Measurements from ENCODE around the gene COL21A1.
"Not testable (repeated sequence)": the region's sequence is repeated elsewhere in the genome, so short reads cannot be mapped to it uniquely, and the experiment has no call there.

Gene COL21A1

DNA sequence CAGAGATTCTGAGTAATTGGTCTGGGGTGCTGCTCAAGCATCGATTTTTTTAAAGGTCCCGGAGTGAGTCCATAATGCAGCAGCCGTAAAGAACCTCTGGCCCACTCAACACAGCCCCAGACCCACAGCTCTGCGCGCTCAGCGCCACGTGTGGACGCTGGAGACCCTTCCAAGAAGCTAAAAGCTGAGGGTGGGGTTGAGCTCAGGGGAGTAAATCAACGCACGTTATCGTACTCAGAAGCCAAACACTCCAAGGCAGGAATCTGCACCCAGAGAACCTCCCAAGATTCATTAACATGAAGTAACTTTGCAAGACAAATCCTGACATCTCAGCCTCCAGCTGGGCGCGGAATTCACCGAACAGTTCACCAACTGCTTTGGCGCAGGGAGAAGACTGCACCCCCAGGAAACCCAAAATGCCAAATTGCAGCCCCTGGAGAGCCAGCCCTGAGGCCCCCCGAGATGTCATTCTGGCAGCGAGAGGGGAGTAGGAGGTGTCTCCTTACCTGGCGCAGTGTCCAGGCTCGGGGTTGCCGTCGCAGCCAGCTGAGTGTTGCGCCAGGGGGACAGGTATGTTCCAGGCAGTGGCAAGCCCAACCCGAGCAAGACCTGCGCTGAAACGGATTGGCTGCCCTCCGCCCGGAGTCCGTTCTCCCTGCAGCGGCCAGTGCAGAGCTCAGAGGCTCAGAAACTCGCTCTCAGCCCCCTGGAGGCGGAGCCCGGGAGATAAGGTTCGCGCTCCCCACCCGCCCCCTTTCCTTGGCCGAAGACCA lies at the start of gene COL21A1:
Gene COL21A1, minus strand, starts transcription at position 700 of the 773 bp plus-strand sequence. CDS start 64,962 bp downstream, outside the sequence.
- DNase-seq: no peak

- DNase-seq: no peak
These were observed 46.4 kb upstream of the COL21A1 start for GRCh38 chr6:56293781-56294180.

GRCh38 chr6:56292505-56293181 lies 45.3 kb upstream of the COL21A1 start:
- no peak for DNase-seq

GRCh38 chr6:56291302-56291917 lies 44.0 kb upstream of the COL21A1 start:
- DNase-seq: no peak

DNA sequence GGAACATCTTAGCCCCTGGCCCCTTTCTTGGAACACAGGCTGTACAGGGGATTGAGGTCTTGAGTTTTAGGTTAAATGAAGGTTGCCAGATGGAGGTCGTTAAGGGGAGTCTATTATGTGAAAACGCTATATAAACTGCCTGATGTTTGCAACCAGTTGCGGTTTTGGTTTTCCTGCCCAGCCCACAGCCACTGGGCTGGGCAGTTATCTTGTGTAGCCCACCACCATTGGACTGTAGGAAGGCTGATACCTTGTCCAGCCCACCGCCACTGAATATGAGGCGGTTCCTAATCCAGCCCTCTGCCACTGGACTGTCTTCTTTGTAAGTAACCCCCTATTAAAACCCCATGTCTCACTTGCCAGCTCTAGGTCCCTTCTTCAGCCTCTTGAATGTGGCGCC lies 42.3 kb upstream of the COL21A1 start:
- DNase-seq: no peak

GRCh38 chr6:56288347-56288746 lies 41.0 kb upstream of the COL21A1 start:
- DNase-seq: no peak

DNA sequence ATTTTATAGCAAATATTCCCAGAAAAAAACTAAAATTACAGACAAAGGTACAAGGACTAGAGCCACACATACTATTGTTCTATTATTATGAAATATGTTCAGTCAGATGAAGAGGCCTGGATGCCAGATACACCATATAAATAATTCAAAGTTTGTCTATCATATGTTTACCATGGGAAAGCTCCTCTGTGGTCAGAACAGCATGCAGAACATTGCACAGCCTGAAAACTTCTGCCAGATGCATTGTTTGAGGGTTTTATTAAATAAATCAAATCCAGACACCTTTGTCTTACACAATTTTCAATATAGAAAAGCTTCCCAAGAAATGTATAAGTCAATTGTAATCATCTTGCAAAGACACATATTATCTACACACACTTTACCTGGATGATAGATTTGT lies 35.0 kb upstream of the COL21A1 start:
- DNase-seq: no peak

DNA sequence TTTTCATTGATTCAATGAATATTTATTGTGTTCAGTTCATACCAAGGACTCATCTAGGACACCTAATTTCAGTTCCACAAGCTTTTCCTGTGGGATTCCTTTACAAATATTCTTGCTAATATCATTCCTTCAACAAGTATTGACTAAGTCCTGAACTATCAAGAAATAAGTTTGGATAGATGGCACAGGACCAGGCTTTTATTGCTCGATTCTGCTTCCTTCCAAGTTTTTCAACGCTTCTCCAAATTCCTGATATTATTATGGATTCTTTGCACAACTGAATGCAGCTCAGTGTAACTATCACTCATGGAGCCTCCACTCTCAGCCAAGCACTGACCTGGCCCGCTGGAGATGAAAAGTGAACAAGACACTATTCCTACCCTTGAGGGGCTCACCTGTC lies 32.7 kb upstream of the COL21A1 start:
- no peak for DNase-seq

GRCh38 chr6:56279331-56280080 lies 32.1 kb upstream of the COL21A1 start:
- DNase-seq: no peak

DNA sequence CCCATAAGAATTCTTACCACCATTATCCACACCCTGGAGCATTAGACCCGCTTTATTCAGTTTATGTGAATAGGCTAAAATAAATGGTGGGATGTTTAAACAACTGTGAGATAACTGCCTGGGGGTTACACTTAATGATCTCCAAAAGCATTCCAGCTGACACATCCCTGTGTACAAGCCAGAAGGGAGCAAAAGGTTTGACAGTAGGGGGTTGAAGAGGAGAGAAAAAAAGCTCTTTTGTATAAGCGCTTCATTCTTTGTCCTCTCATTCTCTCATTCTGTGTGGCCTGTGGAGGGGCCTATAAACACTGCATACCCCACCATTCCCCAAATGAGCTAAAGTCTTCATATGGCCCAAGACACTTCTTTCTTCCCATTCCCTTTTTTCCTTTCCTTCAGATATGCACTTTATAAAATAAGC lies 30.8 kb upstream of the COL21A1 start:
- DNase-seq: no peak

DNA sequence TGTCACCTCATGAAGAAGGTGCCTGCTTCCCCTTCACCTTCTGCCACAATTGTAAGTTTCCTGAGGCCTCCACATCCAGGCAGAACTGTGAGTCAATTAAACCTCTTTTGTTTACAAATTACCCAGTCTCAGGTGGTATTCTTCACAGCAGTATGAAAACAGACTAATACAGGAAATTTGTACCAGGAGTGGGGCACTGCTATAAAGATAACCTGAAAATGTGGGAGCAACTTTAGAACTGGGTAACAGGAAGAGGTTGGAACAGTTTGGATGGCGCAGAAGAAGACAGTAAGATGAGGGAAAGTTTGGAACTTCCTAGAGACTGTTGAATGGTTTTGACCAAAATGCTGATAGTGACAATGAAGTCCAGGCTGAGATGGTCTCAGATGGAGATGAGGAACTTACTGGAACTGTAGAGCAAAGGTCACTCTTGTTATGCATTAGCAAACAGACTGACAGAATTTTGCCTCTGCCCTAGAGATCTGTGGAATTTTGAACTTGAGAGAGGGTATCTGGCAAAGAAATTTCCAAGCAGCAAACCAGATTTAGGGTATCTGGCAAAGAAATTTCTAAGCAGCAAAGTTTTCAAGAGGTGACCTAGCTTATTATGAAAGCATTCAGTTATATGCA lies 23.5 kb upstream of the COL21A1 start:
- no peak for DNase-seq

GRCh38 chr6:56268266-56268665 lies 20.9 kb upstream of the COL21A1 start:
- DNase-seq: no peak

DNA sequence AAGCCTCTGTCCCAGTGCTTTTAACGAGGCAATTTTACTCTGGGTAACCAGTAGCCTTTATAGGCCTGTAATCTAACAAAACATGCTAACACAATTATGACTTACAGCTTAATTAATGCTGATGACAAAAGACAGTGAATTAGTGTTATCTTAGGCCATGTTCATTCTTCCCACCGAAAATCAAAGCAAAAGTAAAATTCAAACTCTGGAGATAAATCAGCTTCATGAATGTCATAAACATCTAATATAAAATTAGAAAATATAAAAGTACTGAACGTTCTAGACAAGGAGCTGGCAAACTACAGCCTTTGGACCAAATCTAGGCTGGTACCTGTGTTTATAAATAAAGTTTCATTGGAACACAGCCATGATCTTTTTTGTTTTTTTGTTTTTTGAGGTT lies 18.6 kb upstream of the COL21A1 start:
- DNase-seq: no peak

- DNase-seq: no peak
These were observed 16.4 kb upstream of the COL21A1 start for GRCh38 chr6:56263596-56264315.

DNA sequence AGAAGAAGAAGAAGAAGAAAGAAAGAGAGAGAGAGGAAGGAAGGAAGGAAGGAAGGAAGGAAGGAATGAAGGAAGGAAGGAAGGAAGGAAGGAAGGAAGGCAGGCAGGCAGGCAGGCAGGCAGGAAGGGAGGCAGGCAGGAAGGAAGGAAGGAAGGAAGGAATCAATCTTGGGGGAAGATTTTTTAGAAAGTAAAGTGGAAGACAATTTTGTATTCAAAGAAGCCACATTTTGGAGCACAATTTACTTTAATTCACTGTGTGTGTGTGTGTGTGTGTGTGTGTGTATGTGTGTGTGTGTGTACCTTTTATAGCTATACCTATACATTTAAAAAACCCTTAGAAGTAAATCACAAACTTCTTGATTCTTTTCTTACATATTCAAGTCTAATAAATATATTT lies 13.2 kb upstream of the COL21A1 start:
- not testable (repeated sequence) for DNase-seq

DNA sequence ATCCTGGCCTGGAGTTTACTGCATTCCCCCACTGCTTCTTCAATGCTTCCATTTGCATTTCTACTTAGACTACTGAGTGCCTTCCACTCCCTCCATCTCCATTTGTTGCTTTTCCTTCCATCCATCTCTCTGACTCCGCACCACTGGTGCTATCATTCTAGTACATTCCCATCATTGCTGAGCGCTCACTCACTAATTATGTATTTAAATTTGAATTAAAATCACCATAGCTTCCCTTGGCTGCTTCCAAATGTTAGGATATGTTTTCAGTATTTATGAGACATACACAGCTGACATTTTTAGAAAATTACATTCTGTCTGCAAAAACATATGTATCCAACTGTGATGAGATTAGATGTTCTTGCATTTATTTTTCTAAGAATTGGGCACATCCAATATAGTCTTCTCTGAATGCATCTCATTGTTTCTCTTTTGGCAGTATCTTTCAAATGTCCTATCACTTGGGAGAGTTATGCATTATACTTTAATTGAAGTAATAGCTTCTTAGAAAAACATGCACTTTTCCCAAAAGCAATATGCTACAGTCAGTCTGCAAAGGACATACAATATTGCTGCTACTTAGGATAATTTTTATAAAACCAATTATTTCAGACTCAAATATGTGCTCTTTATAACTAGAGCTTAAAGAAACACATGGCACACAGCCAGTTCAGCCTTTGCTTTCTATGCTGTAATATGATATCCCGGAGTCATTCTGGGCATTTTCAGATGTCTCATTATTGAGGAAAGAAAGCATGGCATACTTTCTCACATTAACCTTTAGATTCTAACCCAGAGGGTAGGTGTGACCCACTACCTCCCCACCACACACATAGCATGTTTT lies 12.1 kb upstream of the COL21A1 start:
- no peak for DNase-seq

GRCh38 chr6:56255349-56255748 lies 8.0 kb upstream of the COL21A1 start:
- no peak for DNase-seq

GRCh38 chr6:56250266-56250665 lies 2.9 kb upstream of the COL21A1 start:
- no peak for DNase-seq

DNA sequence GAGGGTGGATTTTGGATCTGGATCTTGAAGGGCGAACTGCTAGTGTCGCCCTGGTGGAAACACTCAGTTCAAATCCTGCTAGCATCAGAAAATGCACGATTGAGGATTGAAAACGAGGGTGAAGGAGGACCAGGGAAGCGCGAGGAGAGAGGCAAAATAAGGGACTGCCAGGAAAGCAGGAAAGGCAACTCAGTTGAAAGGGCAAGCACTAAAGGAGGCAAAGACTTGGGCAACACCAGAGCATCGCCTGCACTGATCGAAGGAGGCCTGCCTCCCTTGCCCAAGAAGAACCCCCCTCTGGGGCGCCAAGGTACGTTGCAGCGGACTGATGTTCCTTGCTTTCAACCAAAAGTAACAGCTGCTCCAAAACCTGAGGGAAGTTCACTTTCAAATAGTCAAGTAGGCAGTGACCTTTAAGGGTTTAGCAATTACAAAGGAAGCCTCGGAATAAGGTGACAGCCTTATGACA lies 308 bp upstream of the COL21A1 start:
- no peak for DNase-seq

- DNase-seq: no peak
These were observed 869 bp downstream of the COL21A1 start for GRCh38 chr6:56246541-56246880.

DNA sequence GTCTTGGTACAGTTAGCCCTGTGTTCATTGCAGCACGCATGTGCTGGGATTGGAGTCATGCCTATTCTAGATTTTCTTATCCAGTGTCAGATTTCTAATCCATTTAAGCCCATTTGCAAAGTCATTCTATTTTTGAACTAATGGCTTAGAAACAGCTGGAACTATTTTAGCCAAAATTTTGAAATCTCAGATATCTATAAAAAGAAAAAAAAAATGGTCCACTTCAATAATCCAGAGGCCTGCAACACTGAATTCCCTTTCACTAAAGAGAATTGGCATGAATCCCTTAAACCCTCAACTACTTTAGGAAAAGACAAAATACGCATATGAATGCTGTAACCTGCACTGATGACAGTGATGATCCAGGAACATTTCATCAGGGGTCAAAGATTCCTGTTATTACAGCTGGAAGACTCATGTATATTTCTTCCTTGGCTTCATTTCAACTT lies 1.5 kb downstream of the COL21A1 start:
- DNase-seq: no peak
